ENCODE data around the gene PSMA7. TPM values are rescaled to one million over a fixed set of nuclear protein-coding genes. Genes with fewer than 3 reads are reported as not detected.
A peak's percentile ranks its signal among the peaks of the same experiment; 100 is the strongest.

Gene PSMA7
- total RNA-seq, 2 experiments from 2014 or later, result 333 to 352 TPM

GRCh38 chr20:62147528-62147927, 4.3 kb upstream of the PSMA7 start:
- Mint-ChIP-seq H3K36me3 (ENCODE audit: low read depth) (peaks cover 18% of the 10 kb centered on the region), H3K27ac (peak overlapping the region; percentile 30), H3K4me3 (no peak overlapping the region), H3K27me3 (ENCODE audit: low read depth) (no peaks in the 10 kb centered on the region), H3K9me3 (ENCODE audit: insufficient read depth) (no peaks in the 10 kb centered on the region), H3K4me1 (ENCODE audit: low read depth) (peaks cover 18% of the 10 kb centered on the region)
- DNase-seq (no peak), ATAC-seq (no peak)
- ChIA-PET POLR2A (no interaction called here), CTCF (no interaction called here)

- Mint-ChIP-seq H3K4me3 (no peak overlapping the region), H3K36me3 (ENCODE audit: low read depth) (peaks cover 17% of the 10 kb centered on the region), H3K9me3 (ENCODE audit: insufficient read depth) (no peaks in the 10 kb centered on the region), H3K27me3 (ENCODE audit: low read depth) (no peaks in the 10 kb centered on the region), H3K27ac (no peak overlapping the region), H3K4me1 (ENCODE audit: low read depth) (peaks cover 19% of the 10 kb centered on the region)
- ATAC-seq (no peak), DNase-seq (no peak)
- POLR2A ChIA-PET, result no interaction called here
- CTCF ChIA-PET, result no interaction called here
Measured at GRCh38 chr20:62147125-62147524, 3.9 kb upstream of the PSMA7 start.

GRCh38 chr20:62146019-62146755, 3.0 kb upstream of the PSMA7 start:
- Mint-ChIP-seq H3K27ac (no peak overlapping the region), H3K36me3 (ENCODE audit: low read depth) (peaks cover 23% of the 10 kb centered on the region), H3K9me3 (ENCODE audit: insufficient read depth) (no peaks in the 10 kb centered on the region), H3K4me1 (ENCODE audit: low read depth) (peaks cover 28% of the 10 kb centered on the region), H3K27me3 (ENCODE audit: low read depth) (no peaks in the 10 kb centered on the region), H3K4me3 (no peak overlapping the region)
- DNase-seq, result no peak
- ChIA-PET POLR2A (no interaction called here), CTCF (interaction anchor here (1.1 kb wide), 1 partner anchor 10 kb away, joined by 7 read pairs; no protein-coding TSS in a partner anchor)
- no peak for ATAC-seq

- no peak for DNase-seq
- Mint-ChIP-seq H3K36me3 (ENCODE audit: low read depth) (peaks cover 26% of the 10 kb centered on the region), H3K9me3 (ENCODE audit: insufficient read depth) (no peaks in the 10 kb centered on the region), H3K27ac (no peak overlapping the region), H3K27me3 (ENCODE audit: low read depth) (no peaks in the 10 kb centered on the region), H3K4me3 (no peak overlapping the region), H3K4me1 (ENCODE audit: low read depth) (peaks cover 34% of the 10 kb centered on the region)
- POLR2A ChIA-PET, result no interaction called here
- CTCF ChIA-PET, result interaction anchor here (1.1 kb wide), 1 partner anchor 10 kb away, joined by 7 read pairs; no protein-coding TSS in a partner anchor
- no peak for ATAC-seq
Measured at GRCh38 chr20:62145688-62146018, 2.5 kb upstream of the PSMA7 start.

GRCh38 chr20:62143957-62144825, 997 bp upstream of the PSMA7 start:
- Mint-ChIP-seq H3K4me3 (peak overlapping the region; percentile 80), H3K27me3 (ENCODE audit: low read depth) (no peaks in the 10 kb centered on the region), H3K9me3 (ENCODE audit: insufficient read depth) (no peaks in the 10 kb centered on the region), H3K36me3 (ENCODE audit: low read depth) (peaks cover 41% of the 10 kb centered on the region), H3K4me1 (ENCODE audit: low read depth) (peaks cover 42% of the 10 kb centered on the region), H3K27ac (peak overlapping the region; percentile 81)
- DNase-seq, result peak; percentile 54
- peak; percentile 12 for ATAC-seq
- CTCF ChIA-PET, result interaction anchor here (1.1 to 1.7 kb wide), 2 partner anchors 12 to 133 kb away, joined by 4 to 6 read pairs; no protein-coding TSS in a partner anchor
- POLR2A ChIA-PET, result interaction anchor here (1.1 to 4.3 kb wide), 4 partner anchors 22 to 242 kb away, joined by 3 to 21 read pairs (median 7); partner anchors contain the start of genes LSM14B, MTG2 and TAF4

- ChIA-PET CTCF (interaction anchor here (1.0 to 2.1 kb wide), 7 partner anchors 15 to 132 kb away, joined by 3 to 15 read pairs (median 9); partner anchors contain the start of gene LSM14B), POLR2A (interaction anchor here (0.7 to 4.3 kb wide), 6 partner anchors 8 to 76 kb away, joined by 3 to 21 read pairs (median 6); partner anchors contain the start of genes LSM14B, MTG2 and TAF4)
- peak; percentile 2 for ATAC-seq
- H3K4me3 Mint-ChIP-seq, result peak overlapping the region; percentile 87
- peaks cover 56% of the 10 kb centered on the region for H3K36me3 Mint-ChIP-seq (ENCODE audit: low read depth)
- DNase-seq, result no peak
- H3K9me3 Mint-ChIP-seq (ENCODE audit: insufficient read depth), result no peaks in the 10 kb centered on the region
- H3K27ac Mint-ChIP-seq, result peak overlapping the region; percentile 89
- H3K27me3 Mint-ChIP-seq (ENCODE audit: low read depth), result no peaks in the 10 kb centered on the region
- peaks cover 48% of the 10 kb centered on the region for H3K4me1 Mint-ChIP-seq (ENCODE audit: low read depth)
Measured at GRCh38 chr20:62142252-62143080, 728 bp downstream of the PSMA7 start.

- no peak for ATAC-seq
- Mint-ChIP-seq H3K36me3 (ENCODE audit: low read depth) (peaks cover 64% of the 10 kb centered on the region), H3K27ac (peak overlapping the region; percentile 89), H3K27me3 (ENCODE audit: low read depth) (no peaks in the 10 kb centered on the region), H3K4me1 (ENCODE audit: low read depth) (peaks cover 47% of the 10 kb centered on the region), H3K4me3 (peak overlapping the region; percentile 87), H3K9me3 (ENCODE audit: insufficient read depth) (no peaks in the 10 kb centered on the region)
- peak; percentile 56 for DNase-seq
- ChIA-PET POLR2A (interaction anchor here (0.7 to 4.3 kb wide), 3 partner anchors 12 to 75 kb away, joined by 4 to 21 read pairs (median 19); partner anchors contain the start of genes LSM14B and TAF4), CTCF (interaction anchor here (1.0 to 2.1 kb wide), 7 partner anchors 14 to 131 kb away, joined by 3 to 15 read pairs (median 9); partner anchors contain the start of gene LSM14B)
Measured at GRCh38 chr20:62141397-62142251, 1.6 kb downstream of the PSMA7 start.

- peak overlapping the region; percentile 87 for H3K4me3 Mint-ChIP-seq
- ATAC-seq, result no peak
- ChIA-PET CTCF (interaction anchor here (1.0 to 2.1 kb wide), 6 partner anchors 14 to 130 kb away, joined by 3 to 15 read pairs (median 10); partner anchors contain the start of gene LSM14B), POLR2A (interaction anchor here (2.7 to 4.3 kb wide), 2 partner anchors 19 to 74 kb away, joined by 19 to 21 read pairs; partner anchors contain the start of genes LSM14B and TAF4)
- peaks cover 47% of the 10 kb centered on the region for H3K4me1 Mint-ChIP-seq (ENCODE audit: low read depth)
- H3K36me3 Mint-ChIP-seq (ENCODE audit: low read depth), result peaks cover 70% of the 10 kb centered on the region
- no peaks in the 10 kb centered on the region for H3K27me3 Mint-ChIP-seq (ENCODE audit: low read depth)
- peak overlapping the region; percentile 89 for H3K27ac Mint-ChIP-seq
- DNase-seq, result no peak
- H3K9me3 Mint-ChIP-seq (ENCODE audit: insufficient read depth), result no peaks in the 10 kb centered on the region
Measured at GRCh38 chr20:62141043-62141396, 2.2 kb downstream of the PSMA7 start.

- H3K27ac Mint-ChIP-seq, result no peak overlapping the region
- ChIA-PET CTCF (no interaction called here), POLR2A (no interaction called here)
- H3K27me3 Mint-ChIP-seq (ENCODE audit: low read depth), result no peaks in the 10 kb centered on the region
- H3K4me1 Mint-ChIP-seq (ENCODE audit: low read depth), result peaks cover 36% of the 10 kb centered on the region
- H3K4me3 Mint-ChIP-seq, result no peak overlapping the region
- H3K9me3 Mint-ChIP-seq (ENCODE audit: insufficient read depth), result no peaks in the 10 kb centered on the region
- DNase-seq (no peak), ATAC-seq (no peak)
- H3K36me3 Mint-ChIP-seq (ENCODE audit: low read depth), result peaks cover 71% of the 10 kb centered on the region
Measured at GRCh38 chr20:62139636-62140035, 3.6 kb downstream of the PSMA7 start.

GRCh38 chr20:62138912-62139311, 4.3 kb downstream of the PSMA7 start:
- ChIA-PET CTCF (no interaction called here), POLR2A (interaction anchor here (0.6 kb wide), 1 partner anchor 938 kb away, joined by 3 read pairs; no protein-coding TSS in a partner anchor)
- Mint-ChIP-seq H3K27ac (no peak overlapping the region), H3K27me3 (ENCODE audit: low read depth) (no peaks in the 10 kb centered on the region), H3K36me3 (ENCODE audit: low read depth) (peaks cover 72% of the 10 kb centered on the region), H3K9me3 (ENCODE audit: insufficient read depth) (no peaks in the 10 kb centered on the region), H3K4me1 (ENCODE audit: low read depth) (peaks cover 35% of the 10 kb centered on the region), H3K4me3 (no peak overlapping the region)
- DNase-seq (no peak), ATAC-seq (no peak)

Data from activated CD8-positive, alpha-beta T cell treated with anti-CD3 and anti-CD28 coated beads, Interleukin-2, amount 10 ng/mL, durations not matched to agents 7 days and 5 days (primary cell).